Endothelial cell of umbilical vein (primary cell): Measurements from ENCODE around the gene GOLPH3L. TPM values are rescaled to one million over a fixed set of nuclear protein-coding genes. Genes with fewer than 3 reads are reported as not detected.

Source experiments
- BruUV-seq: library from RNA; stranded (reverse); fragments of 400-500 nt; replicated peaks from 2 replicates; lab custom pipeline; 2021; lab: Mats Ljungman, UMichigan
- CTCF ChIA-PET: fragments of 300-600, 350-600 bp; sonication (Branson Sonifier 250); formaldehyde crosslinking; loops from one replicate; lab custom pipeline; 2021; ENCODE audit warnings: antibody characterized with exemption, inconsistent platforms; lab: Charles Lee
- POLR2A ChIA-PET: fragments of 300-600, 350-600 bp; sonication (Branson Sonifier 250); formaldehyde crosslinking; loops from one replicate; lab custom pipeline; 2021; ENCODE audit warnings: antibody characterized with exemption, inconsistent platforms; lab: Charles Lee
- DNase-seq: peaks from one replicate; pipeline ENCODE4 v3.0.0-alpha.2; 2011; ENCODE audit warnings: low read depth, low spot score
- FAIRE-seq: peaks from 2 replicates; lab custom pipeline; 2011; peaks lifted over from hg19 to GRCh38; lab: Jason Lieb, UNC
- H2AFZ ChIP-seq: 2 replicates; pipeline ENCODE4 v1.6.0; 2012; ENCODE audit warnings: low read depth, low read length, control low read depth, inconsistent platforms
- H3K27ac ChIP-seq: 2 replicates; pipeline ENCODE4 v1.5.1; 2011; ENCODE audit warnings: low read depth, mild to moderate bottlenecking, control low read depth, low read length, moderate library complexity; ENCODE audit not compliant: insufficient read depth
- H3K27me3 ChIP-seq, 2 experiments: 2 replicates each; pipeline versions ENCODE4 v1.6.0 to v1.6.1; 2011; ENCODE audit warnings: low read length in 2 of 2, mixed read lengths in 1 of 2; ENCODE audit not compliant: control insufficient read depth in 2 of 2, insufficient read depth in 2 of 2
- H3K36me3 ChIP-seq, 2 experiments: 2 replicates in 1 of 2; 3 replicates in 1 of 2; pipeline ENCODE4 v1.5.1; 2011; ENCODE audit warnings: low read length in 2 of 2, mild to moderate bottlenecking in 1 of 2, moderate library complexity in 1 of 2; ENCODE audit not compliant: control insufficient read depth in 2 of 2, insufficient read depth in 2 of 2; ENCODE audit errors: extremely low read depth in 1 of 2
- H3K4me1 ChIP-seq: 3 replicates; pipeline ENCODE4 v1.5.1; 2011; ENCODE audit warnings: mild to moderate bottlenecking, low read length; ENCODE audit not compliant: control insufficient read depth, insufficient read depth; ENCODE audit errors: extremely low read depth
- H3K4me2 ChIP-seq: 2 replicates; pipeline ENCODE4 v1.6.1; 2011; ENCODE audit warnings: low read length, control low read depth, mixed read lengths; ENCODE audit not compliant: insufficient read depth
- H3K4me3 ChIP-seq, 3 experiments: fragments of 200-600 bp in 1 of 3; sonication (generic), shearing (Covaris generic) in 1 of 3; replicated peaks in 1 of 3; 2 replicates each; pipeline ENCODE4 v1.5.1; 2011 to 2016; ENCODE audit warnings: control low read depth in 3 of 3, low read length in 3 of 3, mild to moderate bottlenecking in 2 of 3, inconsistent platforms in 1 of 3, low read depth in 1 of 3, moderate library complexity in 1 of 3; ENCODE audit not compliant: insufficient read depth in 1 of 3
- H3K79me2 ChIP-seq: 2 replicates; pipeline ENCODE4 v1.6.0; 2012; ENCODE audit warnings: low read length, inconsistent platforms; ENCODE audit not compliant: control insufficient read depth, insufficient read depth
- H3K9ac ChIP-seq: replicated peaks from 2 replicates; pipeline ENCODE3; 2011; ENCODE audit warnings: low read length, control low read depth; ENCODE audit not compliant: insufficient read depth; ENCODE audit errors: extremely low read depth
- H3K9me1 ChIP-seq: replicated peaks from 3 replicates; pipeline ENCODE4 v1.6.0; 2011; ENCODE audit warnings: mild to moderate bottlenecking, low read length; ENCODE audit not compliant: control insufficient read depth, insufficient read depth; ENCODE audit errors: extremely low read depth
- H3K9me3 ChIP-seq: replicated peaks from 2 replicates; pipeline ENCODE4 v1.5.1; 2012; ENCODE audit warnings: low read length, inconsistent platforms; ENCODE audit not compliant: control insufficient read depth, insufficient read depth
- H4K20me1 ChIP-seq: replicated peaks from 2 replicates; pipeline ENCODE3; 2011; ENCODE audit warnings: mild to moderate bottlenecking, low read length; ENCODE audit not compliant: control insufficient read depth, insufficient read depth; ENCODE audit errors: extremely low read depth
- CTCF ChIP-seq, 2 donors: IDR thresholded peaks; 1 replicate in 1 of 2; 2 replicates in 1 of 2; pipeline ENCODE4 v1.5.1; 2011; ENCODE audit warnings: low read length in 2 of 2, mild to moderate bottlenecking in 2 of 2, moderate library complexity in 2 of 2, control low read depth in 1 of 2, inconsistent platforms in 1 of 2, low read depth in 1 of 2; ENCODE audit not compliant: insufficient read depth in 1 of 2; ENCODE audit errors: extremely low read depth in 1 of 2
- EZH2 ChIP-seq: IDR thresholded peaks from 2 replicates; pipeline ENCODE4 v1.6.1; 2012; ENCODE audit warnings: borderline replicate concordance, low read depth, mild to moderate bottlenecking, moderate library complexity, low read length, inconsistent platforms; ENCODE audit not compliant: severe bottlenecking
- FOS ChIP-seq: IDR thresholded peaks from 2 replicates; pipeline ENCODE4 v1.6.1; 2011; ENCODE audit warnings: mild to moderate bottlenecking, low read length, moderate library complexity, borderline replicate concordance; ENCODE audit not compliant: insufficient read depth
- GATA2 ChIP-seq: IDR thresholded peaks from 2 replicates; pipeline ENCODE4 v1.7.0; 2011; ENCODE audit warnings: low read depth, mild to moderate bottlenecking, moderate library complexity, mixed read lengths, low read length; ENCODE audit not compliant: insufficient read length, insufficient read depth
- JUN ChIP-seq: IDR thresholded peaks from 2 replicates; pipeline ENCODE4 v1.6.1; 2011; ENCODE audit warnings: borderline replicate concordance, low read depth; ENCODE audit not compliant: insufficient read length, insufficient read depth
- MAX ChIP-seq: IDR thresholded peaks from 2 replicates; pipeline ENCODE4 v1.6.1; 2011; ENCODE audit not compliant: insufficient read depth, insufficient read length
- MYC ChIP-seq: IDR thresholded peaks from one replicate; pipeline ENCODE4 v1.6.1; 2011; ENCODE audit warnings: mild to moderate bottlenecking, low read depth, low read length
- POLR2A ChIP-seq: IDR thresholded peaks from 2 replicates; pipeline ENCODE4 v1.6.1; 2012; ENCODE audit warnings: low read depth, mild to moderate bottlenecking, control low read depth, low read length
- POLR2AphosphoS5 ChIP-seq: IDR thresholded peaks from 2 replicates; pipeline ENCODE4 v1.6.1; 2012; ENCODE audit warnings: low read depth, mild to moderate bottlenecking, control low read depth, low read length, moderate library complexity; ENCODE audit not compliant: insufficient read depth
- dilution Hi-C: fragments of 300-500 bp; cut with MboI; formaldehyde crosslinking; loops from one replicate; pipeline ENCODE4 v1.15.0; 2019; ENCODE audit warnings: low sequenced_read_pairs; ENCODE audit not compliant: extremely low pct_ligation_motif_present
- intact Hi-C: fragments of 100-400 bp; cut with micrococcal nuclease; formaldehyde crosslinking; loops from one replicate; pipeline ENCODE4 v1.10.0; 2022
- polyA plus RNA-seq, 4 experiments: library from polyadenylated mRNA; depleted of rRNA in 3 of 4; stranded (reverse) in 3 of 4; unstranded in 1 of 4; fragments of >200 nt; gene quantifications; 2 replicates each; pipeline versions ENCODE4 v1.2.1 to v1.2.3, GENCODE V29; 2011 to 2012; ENCODE audit warnings: missing spikeins in 1 of 4
- total RNA-seq: library from RNA; stranded (reverse); gene quantifications from 2 replicates; pipeline ENCODE4 v1.2.3, GENCODE V29; 2021

Gene GOLPH3L
- total and polyA plus RNA-seq, 2 donors (not counting 3 experiments of a cell fraction or from before 2014, with no cell fraction given), result 15.7 to 34.9 TPM

- intact Hi-C loops, result no loop called here
- Histone ChIP-seq H2AFZ (no peak overlapping the region), H3K27ac (no peak overlapping the region), H3K4me1 (peaks cover 18% of the 10 kb centered on the region), H3K4me2 (no peak overlapping the region), H3K9me1 (no peaks in the 10 kb centered on the region), H3K36me3 (peaks cover 2 to 6% of the 10 kb centered on the region in 2 experiments), H3K4me3 (no peak overlapping the region), H3K9me3 (no peaks in the 10 kb centered on the region), H3K9ac (no peak overlapping the region), H4K20me1 (no peaks in the 10 kb centered on the region), H3K79me2 (peaks cover 8% of the 10 kb centered on the region), H3K27me3 (no peaks in the 10 kb centered on the region)
- no TSS peak for BruUV-seq
- POLR2A ChIA-PET, result no interaction called here
- FAIRE-seq (no peak), DNase-seq (no peak)
- dilution Hi-C loops, result no loop called here
- CTCF ChIA-PET, result interaction anchor here (1.2 to 1.3 kb wide), 3 partner anchors 10 to 125 kb away, joined by 3 to 5 read pairs (median 3); partner anchors contain the start of gene GOLPH3L
- no peak for TF ChIP-seq EZH2
- no peak for TF ChIP-seq FOS
- no peak for TF ChIP-seq MAX
- no peak for TF ChIP-seq CTCF (IDR thresholded peaks at IDR 0.05; ENCODE audit: extremely low read depth in 1 of 2, insufficient read depth in 1 of 2, low read depth in 1 of 2, low read length in 2 of 2)
- TF ChIP-seq POLR2A, result no peak
- no peak for TF ChIP-seq POLR2AphosphoS5
- TF ChIP-seq MYC, result no peak
- no peak for TF ChIP-seq GATA2
- no peak for TF ChIP-seq JUN
Observed at GRCh38 chr1:150686275-150686674, 10.7 kb downstream of the GOLPH3L start.
